H1 (cell line): ENCODE data around the gene CACNA1B. TPM values are rescaled to one million over a fixed set of nuclear protein-coding genes. Genes with fewer than 3 reads are reported as not detected.

Experiments used
- CTCF ChIA-PET: fragments of 300-600 bp; sonication (Branson Sonifier 250); formaldehyde crosslinking; loops from one replicate; lab custom pipeline; 2021; ENCODE audit not compliant: partially characterized antibody; lab: Charles Lee
- POLR2A ChIA-PET: fragments of 300-600 bp; sonication (Branson Sonifier 250); formaldehyde crosslinking; loops from one replicate; lab custom pipeline; 2021; ENCODE audit warnings: inconsistent platforms; ENCODE audit not compliant: partially characterized antibody; lab: Charles Lee
- DNase-seq, 2 experiments: peaks; one replicate each; pipeline versions ENCODE4 v3.0.0 to v3.0.0-alpha.2; 2010 to 2022; ENCODE audit warnings: low spot score in 2 of 2, low read depth in 1 of 2, mixed read lengths in 1 of 2
- FAIRE-seq: peaks from 2 replicates; lab custom pipeline; 2011; peaks lifted over from hg19 to GRCh38; lab: Jason Lieb, UNC
- H2AFZ ChIP-seq: 2 replicates; pipeline ENCODE4 v1.8.1; 2012; ENCODE audit warnings: low read length, inconsistent platforms
- H2AK5ac ChIP-seq: 2 replicates; pipeline ENCODE4 v1.6.1; 2013; ENCODE audit warnings: low read depth, low read length
- H2BK120ac ChIP-seq: replicated peaks from 2 replicates; pipeline ENCODE3; 2013; ENCODE audit warnings: low read depth, low read length, inconsistent platforms
- H2BK12ac ChIP-seq: 2 replicates; pipeline ENCODE4 v1.6.1; 2013; ENCODE audit warnings: low read depth, low read length
- H2BK15ac ChIP-seq: 2 replicates; pipeline ENCODE4 v1.6.1; 2013; ENCODE audit warnings: low read length
- H2BK20ac ChIP-seq: 2 replicates; pipeline ENCODE4 v1.6.1; 2013; ENCODE audit warnings: low read length
- H2BK5ac ChIP-seq: 2 replicates; pipeline ENCODE4 v1.6.1; 2013; ENCODE audit warnings: low read depth, low read length
- H3K14ac ChIP-seq: 2 replicates; pipeline ENCODE4 v1.6.1; 2013; ENCODE audit warnings: inconsistent platforms; ENCODE audit not compliant: insufficient read length
- H3K18ac ChIP-seq: 2 replicates; pipeline ENCODE4 v1.6.1; 2013; ENCODE audit warnings: low read length; ENCODE audit errors: extremely low read depth
- H3K23ac ChIP-seq: 2 replicates; pipeline ENCODE4 v1.6.1; 2013; ENCODE audit warnings: inconsistent platforms; ENCODE audit not compliant: insufficient read length
- H3K23me2 ChIP-seq: 2 replicates; pipeline ENCODE4 v1.6.1; 2013; ENCODE audit warnings: low read depth, low read length
- H3K27ac ChIP-seq: 2 replicates; pipeline ENCODE4 v1.6.1; 2011; ENCODE audit warnings: low read depth, low read length, inconsistent platforms
- H3K27me3 ChIP-seq, 4 experiments: replicated peaks in 1 of 4; 1 replicate in 1 of 4; 2 replicates in 3 of 4; pipeline versions ENCODE4 v1.6.1 to v1.8.1; 2011 to 2013; ENCODE audit warnings: low read length in 3 of 4, mild to moderate bottlenecking in 3 of 4, inconsistent platforms in 2 of 4, mixed read lengths in 2 of 4, moderate library complexity in 1 of 4; ENCODE audit not compliant: control insufficient read depth in 3 of 4, insufficient read depth in 3 of 4; ENCODE audit errors: extremely low read depth in 1 of 4
- H3K36me3 ChIP-seq, 4 experiments: 2 replicates each; pipeline versions ENCODE4 v1.6.1 to v1.8.1; 2011 to 2013; ENCODE audit warnings: mild to moderate bottlenecking in 4 of 4, low read length in 3 of 4, moderate library complexity in 2 of 4, control low read depth in 1 of 4, inconsistent platforms in 1 of 4; ENCODE audit not compliant: insufficient read depth in 4 of 4, control insufficient read depth in 2 of 4
- H3K4ac ChIP-seq: replicated peaks from 2 replicates; pipeline ENCODE3; 2013; ENCODE audit warnings: low read length, low read depth, mixed read lengths, inconsistent platforms; ENCODE audit not compliant: insufficient read length
- H3K4me1 ChIP-seq, 4 experiments: replicated peaks in 1 of 4; 1 replicate in 1 of 4; 2 replicates in 3 of 4; pipeline versions ENCODE4 v1.6.1 to v1.8.1; 2011 to 2013; ENCODE audit warnings: low read length in 3 of 4, inconsistent platforms in 2 of 4, mixed read lengths in 1 of 4; ENCODE audit not compliant: insufficient read depth in 4 of 4, control insufficient read depth in 3 of 4
- H3K4me2 ChIP-seq, 2 experiments: 2 replicates each; pipeline versions ENCODE4 v1.6.1 to v1.8.1; 2011 to 2013; ENCODE audit warnings: low read depth in 2 of 2, low read length in 2 of 2, control low read depth in 1 of 2, inconsistent platforms in 1 of 2, mild to moderate bottlenecking in 1 of 2; ENCODE audit not compliant: insufficient read depth in 1 of 2
- H3K4me3 ChIP-seq, 4 experiments: fragments of 200-600, 300-600 bp in 1 of 4; sonication (generic), shearing (Covaris generic), sonication (Bioruptor Twin) in 1 of 4; 2 replicates each; pipeline versions ENCODE4 v1.5.1 to v1.8.1; 2011 to 2016; ENCODE audit warnings: low read length in 4 of 4, low read depth in 3 of 4, control low read depth in 2 of 4, inconsistent platforms in 2 of 4, mild to moderate bottlenecking in 2 of 4, mixed read lengths in 1 of 4, moderate library complexity in 1 of 4; ENCODE audit not compliant: insufficient read depth in 2 of 4; ENCODE audit errors: extremely low read depth in 1 of 4
- H3K56ac ChIP-seq: replicated peaks from 2 replicates; pipeline ENCODE3; 2013; ENCODE audit warnings: low read depth, mild to moderate bottlenecking, mixed read lengths, low read length, inconsistent platforms; ENCODE audit not compliant: insufficient read length
- H3K79me1 ChIP-seq: 2 replicates; pipeline ENCODE4 v1.6.1; 2013; ENCODE audit warnings: low read depth, low read length, control low read depth
- H3K79me2 ChIP-seq, 2 experiments: 2 replicates each; pipeline versions ENCODE4 v1.6.1 to v1.8.1; 2012 to 2013; ENCODE audit warnings: low read length in 2 of 2, mild to moderate bottlenecking in 2 of 2, inconsistent platforms in 1 of 2; ENCODE audit not compliant: insufficient read depth in 2 of 2, control insufficient read depth in 1 of 2
- H3K9ac ChIP-seq, 4 experiments: replicated peaks in 1 of 4; 1 replicate in 1 of 4; 2 replicates in 3 of 4; pipeline versions ENCODE4 v1.6.1 to v1.8.1; 2011 to 2013; ENCODE audit warnings: low read depth in 3 of 4, low read length in 3 of 4, control low read depth in 2 of 4, mild to moderate bottlenecking in 2 of 4, moderate library complexity in 2 of 4, inconsistent platforms in 1 of 4; ENCODE audit errors: extremely low read depth in 1 of 4
- H3K9me3 ChIP-seq, 2 experiments: 2 replicates each; pipeline versions ENCODE4 v1.6.1 to v1.8.1; 2012 to 2013; ENCODE audit warnings: mild to moderate bottlenecking in 2 of 2, moderate library complexity in 2 of 2, control low read depth in 1 of 2, inconsistent platforms in 1 of 2, low read depth in 1 of 2, low read length in 1 of 2, mixed read lengths in 1 of 2; ENCODE audit not compliant: insufficient read depth in 2 of 2
- H4K20me1 ChIP-seq, 2 experiments: replicated peaks in 1 of 2; 2 replicates each; pipeline versions ENCODE3 to v1.8.1; 2011 to 2013; ENCODE audit warnings: inconsistent platforms in 2 of 2, low read length in 2 of 2, mild to moderate bottlenecking in 1 of 2; ENCODE audit not compliant: insufficient read depth in 2 of 2, control insufficient read depth in 1 of 2
- H4K5ac ChIP-seq: 2 replicates; pipeline ENCODE4 v1.6.1; 2013; ENCODE audit warnings: low read length, low read depth, mixed read lengths, inconsistent platforms; ENCODE audit not compliant: insufficient read length
- H4K8ac ChIP-seq: 2 replicates; pipeline ENCODE4 v1.8.0; 2013; ENCODE audit warnings: mild to moderate bottlenecking, moderate library complexity, low read length, inconsistent platforms; ENCODE audit not compliant: insufficient read depth; ENCODE audit errors: extremely low read depth
- H4K91ac ChIP-seq: replicated peaks from 2 replicates; pipeline ENCODE3; 2013; ENCODE audit warnings: low read length, mixed read lengths, inconsistent platforms; ENCODE audit not compliant: insufficient read length
- CHD1 ChIP-seq: IDR thresholded peaks from 2 replicates; pipeline ENCODE4 v1.6.1; 2012; ENCODE audit warnings: low read depth, low read length, improper control_type of control experiment
- CTBP2 ChIP-seq: IDR thresholded peaks from 2 replicates; pipeline ENCODE4 v1.7.0; 2011; ENCODE audit warnings: borderline replicate concordance, mild to moderate bottlenecking, moderate library complexity, mixed read lengths, low read length; ENCODE audit not compliant: insufficient read depth, insufficient read length
- EZH2 ChIP-seq: fragments of 200-600 bp; sonication (generic); IDR thresholded peaks from 2 replicates; pipeline ENCODE4 v1.7.1; 2012; ENCODE audit warnings: low read depth, mild to moderate bottlenecking, moderate library complexity, low read length, inconsistent platforms; ENCODE audit not compliant: severe bottlenecking
- JUN ChIP-seq: IDR thresholded peaks from 2 replicates; pipeline ENCODE4 v1.6.1; 2011; ENCODE audit warnings: low read depth, mild to moderate bottlenecking, improper control_type of control experiment, low read length
- KDM1A ChIP-seq: fragments of 200-600, 300-600 bp; sonication (generic); IDR thresholded peaks from 2 replicates; pipeline ENCODE4 v1.7.1; 2016; ENCODE audit warnings: mild to moderate bottlenecking, low read length, borderline replicate concordance
- RFX5 ChIP-seq: IDR thresholded peaks from 2 replicates; pipeline ENCODE4 v1.6.1; 2011; ENCODE audit warnings: low read depth, low read length, improper control_type of control experiment, borderline replicate concordance
- SIN3A ChIP-seq, 2 experiments: IDR thresholded peaks in 1 of 2; conservative IDR thresholded peaks in 1 of 2; 2 replicates each; pipeline ENCODE4 v1.6.1; 2011 to 2012; ENCODE audit warnings: low read length in 2 of 2, improper control_type of control experiment in 1 of 2, low read depth in 1 of 2, mild to moderate bottlenecking in 1 of 2
- WGBS, 2 experiments: shearing (Covaris generic) in 1 of 2; methylation state at CpG; one replicate each; pipeline versions ENCODE4 v1.1.6 to v1.1.7; 2013 to 2015; ENCODE audit warnings: low lambda C conversion rate in 2 of 2, mixed read lengths in 2 of 2, inconsistent platforms in 1 of 2, low coverage in 1 of 2, missing lambda C conversion rate in 1 of 2; ENCODE audit not compliant: insufficient replicate concordance in 2 of 2, insufficient coverage in 1 of 2, insufficient read length in 1 of 2; ENCODE audit errors: extremely low coverage in 1 of 2, missing lambda C conversion rate in 1 of 2; 5-methylcytosine and 5-hydroxymethylcytosine counted together
- polyA plus RNA-seq, 7 experiments: library from polyadenylated mRNA; depleted of rRNA in 3 of 7; stranded (reverse) in 5 of 7; unstranded in 2 of 7; fragments of >200 nt in 5 of 7; fragments of 200-250 nt in 2 of 7; gene quantifications; 1 replicate in 5 of 7; 2 replicates in 1 of 7; 4 replicates in 1 of 7; pipeline versions ENCODE4 v1.2.1 to v1.2.3, GENCODE V29; 2011 to 2013; ENCODE audit warnings: missing spikeins in 2 of 7, mixed read lengths in 2 of 7
- total RNA-seq: library from RNA; stranded (reverse); fragmentation: NEBNext Ultra II Directional; extraction: Animal tissue kit (Norgen Biotek cat#: 25700); gene quantifications from 2 replicates; pipeline ENCODE4 v1.2.1, GENCODE V29; 2021
- TF ChIP-seq, protein P1 (sequence below): IDR thresholded peaks from 2 replicates; pipeline ENCODE4 v1.6.1; 2012; ENCODE audit warnings: inconsistent platforms

Gene CACNA1B
- total and polyA plus RNA-seq, 2 of the 8 experiments (the other 6 are each of a cell fraction or from before 2014, with no cell fraction given): 1.5 to 5.7 TPM

- POLR2A ChIA-PET: no interaction called here
- H2BK20ac ChIP-seq: no peak overlapping the region
- H3K79me1 ChIP-seq: no peaks in the 10 kb centered on the region; the same call in 1 of the 2 replicates
- no peak overlapping the region for H2AFZ ChIP-seq
- H3K4me1 ChIP-seq: no peaks in the 10 kb centered on the region
- peaks cover 30 to 71% of the 10 kb centered on the region in 2 experiments for H3K9me3 ChIP-seq
- no peak overlapping the region for H2BK12ac ChIP-seq
- H2BK5ac ChIP-seq: no peak overlapping the region
- H4K91ac ChIP-seq: no peak overlapping the region
- no peak overlapping the region for H3K9ac ChIP-seq
- no peak overlapping the region for H3K4ac ChIP-seq
- H3K23me2 ChIP-seq: no peaks in the 10 kb centered on the region
- no peak overlapping the region for H3K23ac ChIP-seq
- H3K27ac ChIP-seq: no peak overlapping the region
- H3K4me2 ChIP-seq: no peak overlapping the region
- H3K79me2 ChIP-seq: no peaks in the 10 kb centered on the region
- no peak overlapping the region for H2AK5ac ChIP-seq
- H3K27me3 ChIP-seq: no peaks in the 10 kb centered on the region
- TF ChIP-seq EZH2 (no peak), JUN (no peak), SIN3A (conservative IDR thresholded peaks at IDR 0.05 in 1 of 2, IDR thresholded peaks at IDR 0.05 in 1 of 2; ENCODE audit: low read depth in 1 of 2, low read length in 2 of 2) (no peak), KDM1A (no peak), CTBP2 (no peak), RFX5 (no peak), CHD1 (no peak)
- TF ChIP-seq, protein P1, sequence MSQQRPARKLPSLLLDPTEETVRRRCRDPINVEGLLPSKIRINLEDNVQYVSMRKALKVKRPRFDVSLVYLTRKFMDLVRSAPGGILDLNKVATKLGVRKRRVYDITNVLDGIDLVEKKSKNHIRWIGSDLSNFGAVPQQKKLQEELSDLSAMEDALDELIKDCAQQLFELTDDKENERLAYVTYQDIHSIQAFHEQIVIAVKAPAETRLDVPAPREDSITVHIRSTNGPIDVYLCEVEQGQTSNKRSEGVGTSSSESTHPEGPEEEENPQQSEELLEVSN: no peak
- FAIRE-seq: no peak
- peaks cover 0 to 6% of the 10 kb centered on the region in 2 experiments for H4K20me1 ChIP-seq
- H4K5ac ChIP-seq: no peak overlapping the region
- CTCF ChIA-PET: no interaction called here
- H3K56ac ChIP-seq: no peak overlapping the region
- H4K8ac ChIP-seq: no peak overlapping the region
- H3K36me3 ChIP-seq: peaks cover 0 to 10% (median under 1%) of the 10 kb centered on the region in 4 experiments; a peak in 3 of 8 replicates
- H3K18ac ChIP-seq: no peak overlapping the region
- no peak overlapping the region for H2BK120ac ChIP-seq
- no peak overlapping the region for H3K14ac ChIP-seq
- H3K4me3 ChIP-seq: no peak overlapping the region
- no peak for DNase-seq
- no peak overlapping the region for H2BK15ac ChIP-seq
- WGBS, 2 experiments: 91% methylated on average over 7 of the region's 8 CpGs; no CpG with 5 or more reads in 1 of the 2 experiments
Observed at GRCh38 chr9:137917116-137917515, 39.5 kb downstream of the CACNA1B start.
